PFSK-1 (cell line): Measurements from ENCODE around the gene METTL25B.

Experiments
- FOXP2 ChIP-seq: optimal IDR thresholded peaks from 2 replicates; pipeline ENCODE3; 2011; ENCODE audit warnings: borderline replicate concordance, control low read depth, inconsistent platforms; ENCODE audit not compliant: insufficient read depth; ENCODE audit errors: extremely low read length, extremely low read depth
- POLR2AphosphoS5 ChIP-seq: IDR thresholded peaks from 2 replicates; pipeline ENCODE4 v1.6.1; 2012; ENCODE audit warnings: low read depth, mild to moderate bottlenecking, control low read depth, low read length, moderate library complexity
- REST ChIP-seq, 2 experiments: IDR thresholded peaks; 2 replicates each; pipeline versions ENCODE4 v1.6.1 to v1.8.0; 2011 to 2012; ENCODE audit warnings: low read depth in 2 of 2, low read length in 2 of 2, control low read depth in 1 of 2, inconsistent platforms in 1 of 2, mild to moderate bottlenecking in 1 of 2, moderate library complexity in 1 of 2; ENCODE audit not compliant: insufficient read depth in 1 of 2
- SIN3A ChIP-seq: IDR thresholded peaks from 2 replicates; pipeline ENCODE4 v1.6.1; 2012; ENCODE audit warnings: mild to moderate bottlenecking, low read length, moderate library complexity, borderline replicate concordance; ENCODE audit not compliant: insufficient read depth
- TAF1 ChIP-seq: IDR thresholded peaks from 2 replicates; pipeline ENCODE4 v1.6.1; 2012; ENCODE audit warnings: low read length, control low read depth, borderline replicate concordance; ENCODE audit not compliant: insufficient read depth

METTL25B gene

GRCh38 chr1:156738407-156738806 lies 10.1 kb downstream of the METTL25B start:
- no peak for TF ChIP-seq POLR2AphosphoS5
- TF ChIP-seq REST (IDR thresholded peaks at IDR 0.05; ENCODE audit: insufficient read depth in 1 of 2, low read depth in 2 of 2, low read length in 2 of 2) = no peak
- no peak for TF ChIP-seq FOXP2
- no peak for TF ChIP-seq TAF1
- no peak for TF ChIP-seq SIN3A

- TF ChIP-seq TAF1 = no peak
These were observed 10.6 kb downstream of the METTL25B start for GRCh38 chr1:156738916-156739315.

- TF ChIP-seq REST (IDR thresholded peaks at IDR 0.05; ENCODE audit: insufficient read depth in 1 of 2, low read depth in 2 of 2, low read length in 2 of 2) (no peak), SIN3A (no peak), FOXP2 (no peak), POLR2AphosphoS5 (no peak; the same call in 1 of the 2 replicates), TAF1 (no peak)
These were observed 12.0 kb downstream of the METTL25B start for GRCh38 chr1:156740237-156740740.

- 0 out of 2 replicates have a peak, but pooled peaks have one; percentile 45 for TF ChIP-seq TAF1
- TF ChIP-seq REST (IDR thresholded peaks at IDR 0.05; ENCODE audit: insufficient read depth in 1 of 2, low read depth in 2 of 2, low read length in 2 of 2) = 0 out of 4 replicates have a peak, but pooled peaks of 1 of the 2 experiments have one; percentile 9
- peak; percentile 59 for TF ChIP-seq SIN3A
- TF ChIP-seq POLR2AphosphoS5 = peak; percentile 73; the same call in 1 of the 2 replicates
- no peak for TF ChIP-seq FOXP2
These were observed 12.6 kb downstream of the METTL25B start, which contains the start of gene MRPL24 for GRCh38 chr1:156740741-156741480. TSS of gene MRPL24 (minus strand) at chr1:156741088. CDS start at chr1:156738704, 2,384 bp downstream.

GRCh38 chr1:156741481-156741983 lies 13.3 kb downstream of the METTL25B start:
- TF ChIP-seq REST (IDR thresholded peaks at IDR 0.05; ENCODE audit: insufficient read depth in 1 of 2, low read depth in 2 of 2, low read length in 2 of 2) (no peak), TAF1 (no peak), POLR2AphosphoS5 (no peak)
